Neural cell (in vitro differentiated cells): Measurements from ENCODE around the gene GXYLT2. TPM values are rescaled to one million over a fixed set of nuclear protein-coding genes. Genes with fewer than 3 reads are reported as not detected.

ENCODE experiments used
- H2AFZ ChIP-seq: fragments of 200-600, 300-800 bp; sonication (generic), shearing (Covaris generic); 2 replicates; pipeline ENCODE4 v1.6.0; 2014; ENCODE audit warnings: low read depth, mild to moderate bottlenecking, antibody characterized with exemption, low read length, moderate library complexity
- H3F3A ChIP-seq: fragments of 200-600 bp; shearing (Covaris generic); 2 replicates; pipeline ENCODE4 v1.6.1; 2016; ENCODE audit warnings: mild to moderate bottlenecking, moderate library complexity, mixed read lengths, antibody characterized with exemption, low read length; ENCODE audit not compliant: insufficient read depth, poor library complexity, severe bottlenecking
- H3K27ac ChIP-seq: fragments of 200-600, 300-800 bp; sonication (generic), shearing (Covaris generic); 2 replicates; pipeline ENCODE4 v1.5.1; 2014; ENCODE audit warnings: mild to moderate bottlenecking, low read length, moderate library complexity
- H3K27me3 ChIP-seq: fragments of 300-800, 200-600 bp; sonication (generic), shearing (Covaris generic); 2 replicates; pipeline ENCODE4 v1.6.0; 2014; ENCODE audit warnings: mild to moderate bottlenecking, low read depth, low read length, moderate library complexity; ENCODE audit not compliant: insufficient read depth
- H3K36me3 ChIP-seq: fragments of 300-800, 200-600 bp; sonication (generic), shearing (Covaris generic); 2 replicates; pipeline ENCODE4 v1.5.1; 2014; ENCODE audit warnings: mild to moderate bottlenecking, antibody characterized with exemption, low read length, moderate library complexity; ENCODE audit not compliant: insufficient read depth
- H3K4me2 ChIP-seq: fragments of 300-800, 200-600 bp; sonication (generic), shearing (Covaris generic); 2 replicates; pipeline ENCODE4 v1.6.0; 2014; ENCODE audit warnings: mild to moderate bottlenecking, low read length
- H3K4me3 ChIP-seq: fragments of 300-800, 200-600 bp; sonication (generic), shearing (Covaris generic); 2 replicates; pipeline ENCODE4 v1.5.1; 2014; ENCODE audit warnings: mild to moderate bottlenecking, low read length, moderate library complexity
- H3K79me2 ChIP-seq: fragments of 200-600 bp; shearing (Covaris generic); replicated peaks from 2 replicates; pipeline ENCODE4 v1.6.0; 2014; ENCODE audit warnings: mild to moderate bottlenecking, low read length, moderate library complexity; ENCODE audit not compliant: insufficient read depth
- H3K9ac ChIP-seq: fragments of 300-800, 200-600 bp; sonication (generic), shearing (Covaris generic); 2 replicates; pipeline ENCODE4 v1.6.1; 2016; ENCODE audit warnings: mild to moderate bottlenecking, low read length, mixed read lengths
- H3K9me2 ChIP-seq: fragments of 200-600 bp; shearing (Covaris generic); 2 replicates; pipeline ENCODE4 v1.6.1; 2016; ENCODE audit warnings: mild to moderate bottlenecking, low read length, mixed read lengths; ENCODE audit not compliant: insufficient read depth
- H3K9me3 ChIP-seq: fragments of 200-600, 300-800 bp; sonication (generic), shearing (Covaris generic); 2 replicates; pipeline ENCODE4 v1.6.1; 2016; ENCODE audit warnings: mild to moderate bottlenecking, mixed run types, low read length, moderate library complexity, mixed read lengths
- H4K20me1 ChIP-seq: fragments of 200-600 bp; shearing (Covaris generic); 2 replicates; pipeline ENCODE4 v1.6.1; 2016; ENCODE audit warnings: mild to moderate bottlenecking, mixed run types; ENCODE audit not compliant: insufficient read depth
- EP300 ChIP-seq: fragments of 450-650 bp; conservative IDR thresholded peaks from 2 replicates; pipeline ENCODE4 v1.6.1; 2014; ENCODE audit warnings: antibody characterized with exemption, mild to moderate bottlenecking, moderate library complexity; ENCODE audit not compliant: poor library complexity, severe bottlenecking
- EZH2 ChIP-seq: fragments of 200-600, 300-800 bp; shearing (Covaris generic), sonication (generic); IDR thresholded peaks from 2 replicates; pipeline ENCODE4 v1.6.1; 2014; ENCODE audit warnings: antibody characterized with exemption, low read length, borderline replicate concordance, mild to moderate bottlenecking; ENCODE audit not compliant: insufficient read depth, poor library complexity, severe bottlenecking
- MXI1 ChIP-seq: fragments of 450-650 bp; conservative IDR thresholded peaks from 2 replicates; pipeline ENCODE4 v1.6.1; 2014; ENCODE audit warnings: antibody characterized with exemption, mild to moderate bottlenecking; ENCODE audit not compliant: poor library complexity, severe bottlenecking
- POLR2AphosphoS5 ChIP-seq: IDR thresholded peaks from 2 replicates; pipeline ENCODE4 v1.6.1; 2012
- RAD21 ChIP-seq: fragments of 450-650 bp; conservative IDR thresholded peaks from 2 replicates; pipeline ENCODE4 v1.6.1; 2014; ENCODE audit warnings: antibody characterized with exemption, mild to moderate bottlenecking, moderate library complexity
- SMC3 ChIP-seq: fragments of 450-650 bp; conservative IDR thresholded peaks from 2 replicates; pipeline ENCODE4 v1.6.1; 2014; ENCODE audit warnings: antibody characterized with exemption, mild to moderate bottlenecking, moderate library complexity; ENCODE audit not compliant: poor library complexity
- TAF1 ChIP-seq: IDR thresholded peaks from 2 replicates; pipeline ENCODE4 v1.6.1; 2012; ENCODE audit warnings: low read depth
- polyA plus RNA-seq: library from polyadenylated mRNA; depleted of rRNA; stranded (reverse); fragments of >200 nt; gene quantifications from 2 replicates; pipeline ENCODE4 v1.2.3, GENCODE V29; 2014
- TF ChIP-seq, protein P1 (sequence below): IDR thresholded peaks from 2 replicates; pipeline ENCODE4 v1.6.1; 2012; ENCODE audit warnings: borderline replicate concordance
- TF ChIP-seq, protein P2 (sequence below): fragments of 450-650 bp; IDR thresholded peaks from 2 replicates; pipeline ENCODE4 v1.5.1; 2014; ENCODE audit warnings: antibody characterized with exemption, mild to moderate bottlenecking, moderate library complexity; ENCODE audit not compliant: poor library complexity, severe bottlenecking

GXYLT2 gene
- polyA plus RNA-seq, 1 donor from 2014 or later = 0.48 TPM

GRCh38 chr3:72932416-72932815 lies 44.6 kb downstream of the GXYLT2 start:
- H3K36me3 ChIP-seq = no peaks in the 10 kb centered on the region
- H3K9me2 ChIP-seq = no peaks in the 10 kb centered on the region
- H3K27ac ChIP-seq = no peak overlapping the region
- H3K4me2 ChIP-seq = no peak overlapping the region
- no peak overlapping the region for H3K4me3 ChIP-seq
- no peak for TF ChIP-seq POLR2AphosphoS5
- TF ChIP-seq SMC3 = no peak
- TF ChIP-seq EP300 = no peak
- no peak for TF ChIP-seq RAD21
- no peak for TF ChIP-seq TAF1
- TF ChIP-seq MXI1 = no peak
- no peak for TF ChIP-seq EZH2
- TF ChIP-seq, protein P1, sequence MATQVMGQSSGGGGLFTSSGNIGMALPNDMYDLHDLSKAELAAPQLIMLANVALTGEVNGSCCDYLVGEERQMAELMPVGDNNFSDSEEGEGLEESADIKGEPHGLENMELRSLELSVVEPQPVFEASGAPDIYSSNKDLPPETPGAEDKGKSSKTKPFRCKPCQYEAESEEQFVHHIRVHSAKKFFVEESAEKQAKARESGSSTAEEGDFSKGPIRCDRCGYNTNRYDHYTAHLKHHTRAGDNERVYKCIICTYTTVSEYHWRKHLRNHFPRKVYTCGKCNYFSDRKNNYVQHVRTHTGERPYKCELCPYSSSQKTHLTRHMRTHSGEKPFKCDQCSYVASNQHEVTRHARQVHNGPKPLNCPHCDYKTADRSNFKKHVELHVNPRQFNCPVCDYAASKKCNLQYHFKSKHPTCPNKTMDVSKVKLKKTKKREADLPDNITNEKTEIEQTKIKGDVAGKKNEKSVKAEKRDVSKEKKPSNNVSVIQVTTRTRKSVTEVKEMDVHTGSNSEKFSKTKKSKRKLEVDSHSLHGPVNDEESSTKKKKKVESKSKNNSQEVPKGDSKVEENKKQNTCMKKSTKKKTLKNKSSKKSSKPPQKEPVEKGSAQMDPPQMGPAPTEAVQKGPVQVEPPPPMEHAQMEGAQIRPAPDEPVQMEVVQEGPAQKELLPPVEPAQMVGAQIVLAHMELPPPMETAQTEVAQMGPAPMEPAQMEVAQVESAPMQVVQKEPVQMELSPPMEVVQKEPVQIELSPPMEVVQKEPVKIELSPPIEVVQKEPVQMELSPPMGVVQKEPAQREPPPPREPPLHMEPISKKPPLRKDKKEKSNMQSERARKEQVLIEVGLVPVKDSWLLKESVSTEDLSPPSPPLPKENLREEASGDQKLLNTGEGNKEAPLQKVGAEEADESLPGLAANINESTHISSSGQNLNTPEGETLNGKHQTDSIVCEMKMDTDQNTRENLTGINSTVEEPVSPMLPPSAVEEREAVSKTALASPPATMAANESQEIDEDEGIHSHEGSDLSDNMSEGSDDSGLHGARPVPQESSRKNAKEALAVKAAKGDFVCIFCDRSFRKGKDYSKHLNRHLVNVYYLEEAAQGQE = no peak
- TF ChIP-seq, protein P2, sequence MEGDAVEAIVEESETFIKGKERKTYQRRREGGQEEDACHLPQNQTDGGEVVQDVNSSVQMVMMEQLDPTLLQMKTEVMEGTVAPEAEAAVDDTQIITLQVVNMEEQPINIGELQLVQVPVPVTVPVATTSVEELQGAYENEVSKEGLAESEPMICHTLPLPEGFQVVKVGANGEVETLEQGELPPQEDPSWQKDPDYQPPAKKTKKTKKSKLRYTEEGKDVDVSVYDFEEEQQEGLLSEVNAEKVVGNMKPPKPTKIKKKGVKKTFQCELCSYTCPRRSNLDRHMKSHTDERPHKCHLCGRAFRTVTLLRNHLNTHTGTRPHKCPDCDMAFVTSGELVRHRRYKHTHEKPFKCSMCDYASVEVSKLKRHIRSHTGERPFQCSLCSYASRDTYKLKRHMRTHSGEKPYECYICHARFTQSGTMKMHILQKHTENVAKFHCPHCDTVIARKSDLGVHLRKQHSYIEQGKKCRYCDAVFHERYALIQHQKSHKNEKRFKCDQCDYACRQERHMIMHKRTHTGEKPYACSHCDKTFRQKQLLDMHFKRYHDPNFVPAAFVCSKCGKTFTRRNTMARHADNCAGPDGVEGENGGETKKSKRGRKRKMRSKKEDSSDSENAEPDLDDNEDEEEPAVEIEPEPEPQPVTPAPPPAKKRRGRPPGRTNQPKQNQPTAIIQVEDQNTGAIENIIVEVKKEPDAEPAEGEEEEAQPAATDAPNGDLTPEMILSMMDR = no peak
- no peaks in the 10 kb centered on the region for H3K9me3 ChIP-seq
- no peak overlapping the region for H2AFZ ChIP-seq
- H3F3A ChIP-seq = no peaks in the 10 kb centered on the region
- no peak overlapping the region for H3K9ac ChIP-seq
- no peaks in the 10 kb centered on the region for H4K20me1 ChIP-seq
- no peaks in the 10 kb centered on the region for H3K79me2 ChIP-seq
- no peaks in the 10 kb centered on the region for H3K27me3 ChIP-seq

DNA sequence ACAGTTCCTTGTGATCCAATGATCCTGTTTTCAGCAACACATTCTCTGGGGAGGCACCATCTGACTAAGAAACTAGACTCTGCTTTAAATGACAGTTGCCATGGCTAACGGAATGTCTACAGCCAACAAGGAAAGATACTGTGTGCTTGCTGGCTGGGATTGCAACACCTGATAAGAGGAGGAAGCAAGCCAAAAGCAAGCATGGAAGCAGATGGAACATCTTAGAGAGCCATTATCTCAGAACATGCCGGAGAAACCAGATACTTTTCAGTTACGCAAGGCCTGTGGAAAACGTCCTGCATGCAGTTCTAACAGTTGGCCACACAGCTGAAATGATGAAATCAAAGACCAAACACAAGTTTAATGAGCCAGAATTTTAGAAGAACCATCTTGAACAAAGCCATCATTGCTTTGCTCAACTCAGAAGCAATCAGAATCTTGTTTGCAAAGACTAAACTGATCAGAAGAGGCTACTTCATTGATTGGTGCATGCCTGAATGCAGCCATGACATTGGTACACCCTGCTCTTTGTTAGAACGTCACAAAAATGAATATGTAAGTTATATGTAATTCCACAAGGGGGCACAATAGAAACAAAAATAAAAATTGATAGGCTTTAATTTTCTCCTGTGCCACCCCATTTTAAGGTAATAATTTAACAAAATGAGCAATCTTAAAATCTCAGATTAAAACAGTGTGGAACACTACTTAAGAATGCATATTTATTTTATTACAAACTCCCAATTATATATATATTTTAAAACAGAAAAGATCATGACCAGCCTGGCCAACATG lies 50.8 kb downstream of the GXYLT2 start:
- Histone ChIP-seq H3K9me3 (no peaks in the 10 kb centered on the region), H3F3A (no peaks in the 10 kb centered on the region), H3K9me2 (no peaks in the 10 kb centered on the region), H3K4me2 (no peak overlapping the region), H3K9ac (no peak overlapping the region), H4K20me1 (no peaks in the 10 kb centered on the region), H3K4me3 (peak overlapping the region; percentile 9), H3K27ac (peak overlapping the region; percentile 3), H3K36me3 (no peaks in the 10 kb centered on the region), H3K27me3 (no peaks in the 10 kb centered on the region), H3K79me2 (no peaks in the 10 kb centered on the region), H2AFZ (peak overlapping the region; percentile 23)
- TF ChIP-seq EZH2 = no peak
- TF ChIP-seq SMC3 = peak; percentile 67
- TF ChIP-seq TAF1 = no peak
- TF ChIP-seq, protein P2 = peak; percentile 71
- TF ChIP-seq POLR2AphosphoS5 = no peak
- peak; percentile 27 for TF ChIP-seq EP300
- peak; percentile 54 for TF ChIP-seq RAD21
